MM.1S (cell line): ENCODE results near the gene ABCF3.

Source experiments
- DNase-seq: peaks from one replicate; pipeline ENCODE4 v3.0.0-alpha.2; 2015
- H2AFZ ChIP-seq: fragments of 300-600 bp; sonication (generic); 2 replicates; pipeline ENCODE4 v1.6.0; 2016; ENCODE audit warnings: antibody characterized with exemption, low read length
- H3F3A ChIP-seq: fragments of 300-600 bp; sonication (generic); 2 replicates; pipeline ENCODE4 v1.6.1; 2016; ENCODE audit warnings: mild to moderate bottlenecking, antibody characterized with exemption, low read length, moderate library complexity, mixed read lengths; ENCODE audit not compliant: insufficient read depth
- H3K27ac ChIP-seq: fragments of 300-600 bp; sonication (generic); 2 replicates; pipeline ENCODE4 v1.5.1; 2016; ENCODE audit warnings: mild to moderate bottlenecking, low read length
- H3K27me3 ChIP-seq: fragments of 300-600 bp; sonication (generic); replicated peaks from 2 replicates; pipeline ENCODE4 v1.6.0; 2016; ENCODE audit warnings: low read length; ENCODE audit not compliant: insufficient read depth
- H3K36me3 ChIP-seq: fragments of 300-600 bp; sonication (generic); replicated peaks from 2 replicates; pipeline ENCODE4 v1.6.1; 2016; ENCODE audit warnings: mild to moderate bottlenecking, low read length, mixed read lengths; ENCODE audit not compliant: insufficient read depth
- H3K4me1 ChIP-seq: fragments of 300-600 bp; sonication (generic); 2 replicates; pipeline ENCODE4 v1.6.1; 2016; ENCODE audit warnings: low read length, mixed read lengths
- H3K4me2 ChIP-seq: fragments of 300-600 bp; sonication (generic); 2 replicates; pipeline ENCODE4 v1.6.0; 2016; ENCODE audit warnings: low read depth, low read length
- H3K4me3 ChIP-seq: fragments of 300-600 bp; sonication (generic); 2 replicates; pipeline ENCODE4 v1.5.1; 2016; ENCODE audit warnings: low read length, mixed read lengths
- H3K79me2 ChIP-seq: fragments of 300-600 bp; sonication (generic); 2 replicates; pipeline ENCODE4 v1.6.1; 2016; ENCODE audit warnings: mixed run types, low read length, mixed read lengths
- H3K9ac ChIP-seq: fragments of 300-600 bp; sonication (generic); 2 replicates; pipeline ENCODE4 v1.6.1; 2016; ENCODE audit warnings: low read length, mixed read lengths
- H3K9me2 ChIP-seq: fragments of 300-600 bp; sonication (generic); replicated peaks from 2 replicates; pipeline ENCODE4 v1.6.1; 2016; ENCODE audit warnings: mild to moderate bottlenecking, low read length, mixed read lengths; ENCODE audit not compliant: insufficient read depth
- H3K9me3 ChIP-seq: fragments of 300-600 bp; sonication (generic); replicated peaks from 2 replicates; pipeline ENCODE4 v1.6.1; 2016; ENCODE audit warnings: mild to moderate bottlenecking, low read length, mixed read lengths; ENCODE audit not compliant: insufficient read depth
- H4K20me1 ChIP-seq: fragments of 300-600 bp; sonication (generic); 2 replicates; pipeline ENCODE4 v1.6.1; 2016; ENCODE audit warnings: mild to moderate bottlenecking, low read length, moderate library complexity, mixed read lengths; ENCODE audit not compliant: insufficient read depth
- CTCF ChIP-seq: fragments of 300-600 bp; sonication (generic); IDR thresholded peaks from 2 replicates; pipeline ENCODE4 v1.5.1; 2016; ENCODE audit warnings: antibody characterized with exemption, low read length, mixed read lengths
- EZH2 ChIP-seq: fragments of 300-600 bp; sonication (generic); optimal IDR thresholded peaks from 2 replicates; pipeline ENCODE3; 2017; ENCODE audit warnings: low read depth, mild to moderate bottlenecking, antibody characterized with exemption, low read length, mixed read lengths
- EZH2phosphoT487 ChIP-seq: fragments of 300-600 bp; sonication (generic); IDR thresholded peaks from 2 replicates; pipeline ENCODE4 v1.6.1; 2018; ENCODE audit warnings: antibody characterized with exemption, low read length

The ABCF3 gene

GRCh38 chr3:184169896-184170875 lies 15.8 kb upstream of the ABCF3 start:
- H2AFZ ChIP-seq, result no peak overlapping the region
- no peak overlapping the region for H3K27ac ChIP-seq
- no peak for TF ChIP-seq EZH2phosphoT487
- TF ChIP-seq EZH2, result no peak
- no peak for TF ChIP-seq CTCF
- H3K27me3 ChIP-seq, result no peaks in the 10 kb centered on the region
- H3F3A ChIP-seq, result 0 out of 2 replicates have a peak, but pooled peaks cover 6% of the 10 kb centered on the region
- no peaks in the 10 kb centered on the region for H3K36me3 ChIP-seq
- no peak overlapping the region for H3K4me2 ChIP-seq
- no peaks in the 10 kb centered on the region for H3K9me2 ChIP-seq
- H3K9me3 ChIP-seq, result no peaks in the 10 kb centered on the region
- H3K9ac ChIP-seq, result no peak overlapping the region
- peaks cover 4% of the 10 kb centered on the region; the same call in 1 of the 2 replicates for H3K4me1 ChIP-seq
- no peak for DNase-seq
- H3K79me2 ChIP-seq, result peaks cover 5% of the 10 kb centered on the region
- no peak overlapping the region for H3K4me3 ChIP-seq
- no peaks in the 10 kb centered on the region for H4K20me1 ChIP-seq

- Histone ChIP-seq H3K9me2 (no peaks in the 10 kb centered on the region), H3K4me3 (no peak overlapping the region), H3K4me2 (no peak overlapping the region), H3K9ac (no peak overlapping the region), H3K27ac (no peak overlapping the region), H3K27me3 (no peaks in the 10 kb centered on the region), H3F3A (0 out of 2 replicates have a peak, but pooled peaks cover 6% of the 10 kb centered on the region), H3K36me3 (no peaks in the 10 kb centered on the region), H3K79me2 (peaks cover 18% of the 10 kb centered on the region), H3K4me1 (peaks cover 14% of the 10 kb centered on the region; the same call in 1 of the 2 replicates), H4K20me1 (no peaks in the 10 kb centered on the region), H2AFZ (no peak overlapping the region), H3K9me3 (no peaks in the 10 kb centered on the region)
- DNase-seq, result no peak
- TF ChIP-seq EZH2, result no peak
- TF ChIP-seq EZH2phosphoT487, result no peak
- no peak for TF ChIP-seq CTCF
Observed at GRCh38 chr3:184171562-184171961, 14.4 kb upstream of the ABCF3 start.

- no peaks in the 10 kb centered on the region for H3K36me3 ChIP-seq
- H3F3A ChIP-seq, result 0 out of 2 replicates have a peak, but pooled peaks cover 6% of the 10 kb centered on the region
- no peak overlapping the region for H3K27ac ChIP-seq
- no peak overlapping the region for H3K4me3 ChIP-seq
- H3K4me1 ChIP-seq, result peaks cover 16% of the 10 kb centered on the region; the same call in 1 of the 2 replicates
- no peaks in the 10 kb centered on the region for H4K20me1 ChIP-seq
- H3K9me3 ChIP-seq, result no peaks in the 10 kb centered on the region
- no peak overlapping the region for H2AFZ ChIP-seq
- no peak overlapping the region for H3K9ac ChIP-seq
- no peak overlapping the region for H3K4me2 ChIP-seq
- H3K27me3 ChIP-seq, result no peaks in the 10 kb centered on the region
- no peak for DNase-seq
- H3K9me2 ChIP-seq, result no peaks in the 10 kb centered on the region
- TF ChIP-seq EZH2phosphoT487, result no peak
- no peak for TF ChIP-seq EZH2
- TF ChIP-seq CTCF, result no peak
- peaks cover 31% of the 10 kb centered on the region for H3K79me2 ChIP-seq
Observed at GRCh38 chr3:184172681-184173373, 13.2 kb upstream of the ABCF3 start.
